ENCODE data around the gene HAPLN3.

Gene HAPLN3

DNA sequence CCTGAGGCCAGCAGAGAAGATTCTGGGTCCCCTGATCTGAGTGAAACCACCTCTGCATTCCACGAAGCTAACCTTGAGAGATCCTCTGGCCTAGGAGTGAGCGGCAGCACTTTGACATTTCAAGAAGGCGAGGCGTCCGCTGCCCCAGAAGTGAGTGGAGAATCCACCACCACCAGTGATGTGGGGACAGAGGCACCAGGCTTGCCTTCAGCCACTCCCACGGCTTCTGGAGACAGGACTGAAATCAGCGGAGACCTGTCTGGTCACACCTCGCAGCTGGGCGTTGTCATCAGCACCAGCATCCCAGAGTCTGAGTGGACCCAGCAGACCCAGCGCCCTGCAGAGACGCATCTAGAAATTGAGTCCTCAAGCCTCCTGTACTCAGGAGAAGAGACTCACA is 36.4 kb downstream of the HAPLN3 start:
- no peak for DNase-seq

DNA sequence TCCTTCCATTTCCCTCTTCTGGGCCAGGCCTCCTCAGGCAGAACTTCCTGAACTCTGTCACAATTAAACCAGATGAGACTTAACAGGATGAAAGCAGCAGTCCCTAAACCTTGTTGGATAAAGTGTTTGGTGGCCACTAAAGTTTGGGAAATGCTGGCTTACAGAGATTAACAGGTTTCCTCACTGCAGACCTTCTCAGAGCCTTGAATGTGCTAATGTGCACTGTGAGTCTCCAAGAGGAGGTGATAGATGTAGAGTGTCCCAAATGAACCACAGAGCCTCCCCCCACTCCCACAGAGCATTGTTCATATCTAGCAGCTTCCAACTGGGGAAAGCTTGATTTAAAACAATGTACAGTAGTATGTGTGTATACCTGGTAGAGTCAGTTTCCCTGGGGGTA is 42.9 kb downstream of the HAPLN3 start:
- DNase-seq: no peak

DNA sequence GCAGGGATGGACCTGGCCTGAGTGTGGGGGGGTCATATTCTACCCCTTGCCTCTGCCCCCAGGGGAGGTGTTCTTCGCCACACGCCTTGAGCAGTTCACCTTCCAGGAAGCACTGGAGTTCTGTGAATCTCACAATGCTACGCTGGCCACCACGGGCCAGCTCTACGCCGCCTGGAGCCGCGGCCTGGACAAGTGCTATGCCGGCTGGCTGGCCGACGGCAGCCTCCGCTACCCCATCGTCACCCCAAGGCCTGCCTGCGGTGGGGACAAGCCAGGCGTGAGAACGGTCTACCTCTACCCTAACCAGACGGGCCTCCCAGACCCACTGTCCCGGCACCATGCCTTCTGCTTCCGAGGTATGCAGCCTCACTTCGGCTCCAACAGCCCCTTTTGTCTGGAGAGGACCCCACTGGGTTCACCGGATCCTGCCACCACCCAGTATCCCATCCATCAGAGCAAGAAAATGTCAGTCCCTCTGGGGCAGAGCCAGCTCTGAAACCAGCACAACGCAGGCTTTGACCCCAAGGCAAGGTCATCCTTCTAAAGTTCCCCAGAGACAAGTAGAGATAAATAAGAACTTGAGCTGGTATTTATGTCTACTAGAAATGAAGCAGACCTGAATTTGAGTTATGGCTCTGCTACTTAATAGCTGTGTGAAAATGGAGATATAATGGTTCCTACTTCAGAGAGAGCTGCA is 45.8 kb downstream of the HAPLN3 start:
- DNase-seq: no peak

DNA sequence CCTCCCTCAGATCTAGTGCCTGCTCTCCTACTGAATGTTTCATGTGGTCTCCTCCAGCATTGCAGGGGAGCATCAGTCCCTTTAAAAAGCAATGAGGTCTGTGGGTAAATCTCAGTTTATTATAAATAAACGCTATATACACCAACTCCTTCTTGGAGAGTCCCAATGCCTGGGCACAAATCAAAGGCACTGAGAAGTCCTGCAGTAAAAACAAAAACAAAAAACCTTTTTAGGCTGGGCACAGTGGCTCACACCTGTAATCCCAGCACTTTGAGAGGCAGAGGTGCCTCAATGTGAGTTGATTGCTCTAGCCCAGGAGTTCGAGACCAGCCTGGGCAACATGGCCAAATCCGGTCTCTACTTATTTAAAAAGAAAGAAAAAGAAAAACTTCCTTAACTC is 47.1 kb downstream of the HAPLN3 start:
- no peak for DNase-seq

DNA sequence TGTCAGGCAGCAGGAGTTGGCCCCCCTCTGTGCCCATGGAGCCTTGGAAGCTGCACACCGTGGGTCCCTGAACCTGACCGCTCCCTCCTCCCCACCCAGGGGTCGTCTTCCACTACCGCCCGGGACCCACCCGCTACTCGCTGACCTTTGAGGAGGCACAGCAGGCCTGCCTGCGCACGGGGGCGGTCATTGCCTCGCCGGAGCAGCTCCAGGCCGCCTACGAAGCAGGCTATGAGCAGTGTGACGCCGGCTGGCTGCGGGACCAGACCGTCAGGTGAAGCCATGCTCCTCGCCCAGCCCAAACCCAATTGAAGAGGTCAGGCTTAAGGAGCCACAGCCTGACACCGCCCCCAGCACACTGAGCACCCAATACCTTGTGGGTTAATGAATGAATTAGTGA is 48.2 kb downstream of the HAPLN3 start:
- DNase-seq: no peak

DNA sequence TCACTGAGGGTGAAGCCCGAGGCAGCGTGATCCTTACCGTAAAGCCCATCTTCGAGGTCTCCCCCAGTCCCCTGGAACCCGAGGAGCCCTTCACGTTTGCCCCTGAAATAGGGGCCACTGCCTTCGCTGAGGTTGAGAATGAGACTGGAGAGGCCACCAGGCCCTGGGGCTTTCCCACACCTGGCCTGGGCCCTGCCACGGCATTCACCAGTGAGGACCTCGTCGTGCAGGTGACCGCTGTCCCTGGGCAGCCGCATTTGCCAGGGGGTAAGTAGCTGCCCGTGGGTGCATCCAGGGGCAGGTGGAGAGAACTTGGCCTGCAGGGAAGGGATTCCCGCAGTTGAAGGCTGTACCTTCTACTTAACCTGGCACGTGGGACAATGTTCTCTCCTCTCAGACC is 49.7 kb downstream of the HAPLN3 start:
- no peak for DNase-seq

DNA sequence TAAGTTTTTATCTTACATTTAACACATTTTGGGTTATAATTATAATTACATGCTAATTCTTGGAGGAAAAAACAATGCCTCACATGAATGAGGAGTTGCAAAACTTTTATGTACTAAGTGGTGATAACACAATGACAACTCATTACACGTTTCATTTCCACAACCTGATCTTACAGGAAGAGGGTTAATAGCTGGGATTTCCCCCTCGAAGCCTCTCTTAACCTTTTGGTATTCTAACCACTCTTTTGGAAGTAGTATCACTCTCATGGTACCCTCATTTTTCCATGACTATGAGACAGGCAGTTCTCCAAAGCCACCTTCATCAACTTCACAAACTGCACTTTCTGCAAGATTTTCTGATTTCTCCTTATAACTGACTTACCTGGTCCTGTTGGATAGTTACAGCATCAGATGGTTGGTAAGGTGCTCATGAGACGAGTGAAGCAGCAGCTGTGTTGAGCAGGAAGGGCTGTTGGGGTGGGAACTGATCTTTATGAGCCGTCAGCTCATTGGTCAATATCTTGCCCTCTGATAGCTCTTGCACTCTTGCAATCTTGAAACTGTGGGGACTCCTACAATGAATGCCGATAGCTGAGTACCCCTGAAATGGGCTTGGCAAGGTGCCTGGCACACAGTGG is 50.5 kb downstream of the HAPLN3 start:
- DNase-seq: no peak

DNA sequence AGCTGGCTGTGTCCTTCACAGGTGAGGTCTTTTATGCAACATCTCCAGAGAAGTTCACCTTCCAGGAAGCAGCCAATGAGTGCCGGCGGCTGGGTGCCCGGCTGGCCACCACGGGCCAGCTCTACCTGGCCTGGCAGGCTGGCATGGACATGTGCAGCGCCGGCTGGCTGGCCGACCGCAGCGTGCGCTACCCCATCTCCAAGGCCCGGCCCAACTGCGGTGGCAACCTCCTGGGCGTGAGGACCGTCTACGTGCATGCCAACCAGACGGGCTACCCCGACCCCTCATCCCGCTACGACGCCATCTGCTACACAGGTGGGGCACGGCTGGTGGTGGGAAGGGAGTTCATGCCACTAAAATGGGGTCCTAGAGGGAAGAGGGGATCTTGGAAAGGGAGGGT is 52.0 kb downstream of the HAPLN3 start:
- DNase-seq: no peak

DNA sequence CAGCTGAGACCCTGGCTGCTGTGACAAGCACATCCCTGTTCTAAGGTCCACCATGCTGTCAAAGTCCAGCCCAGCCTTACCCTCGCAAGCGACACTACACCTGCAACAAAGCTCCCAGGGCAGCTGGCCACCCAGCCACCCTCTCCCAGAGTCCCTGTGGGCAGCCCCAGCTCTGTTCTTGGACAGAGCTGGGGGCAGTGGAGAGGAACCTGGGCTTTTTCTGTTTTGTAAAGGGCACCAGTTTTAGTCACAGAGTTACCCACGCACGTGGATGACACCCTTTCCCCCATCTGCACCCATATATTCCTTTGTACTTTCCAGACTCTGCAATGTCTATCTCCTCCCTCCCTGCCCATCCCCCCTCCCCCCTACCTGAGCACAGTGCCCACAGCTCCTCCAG is 53.2 kb downstream of the HAPLN3 start:
- DNase-seq: no peak

DNA sequence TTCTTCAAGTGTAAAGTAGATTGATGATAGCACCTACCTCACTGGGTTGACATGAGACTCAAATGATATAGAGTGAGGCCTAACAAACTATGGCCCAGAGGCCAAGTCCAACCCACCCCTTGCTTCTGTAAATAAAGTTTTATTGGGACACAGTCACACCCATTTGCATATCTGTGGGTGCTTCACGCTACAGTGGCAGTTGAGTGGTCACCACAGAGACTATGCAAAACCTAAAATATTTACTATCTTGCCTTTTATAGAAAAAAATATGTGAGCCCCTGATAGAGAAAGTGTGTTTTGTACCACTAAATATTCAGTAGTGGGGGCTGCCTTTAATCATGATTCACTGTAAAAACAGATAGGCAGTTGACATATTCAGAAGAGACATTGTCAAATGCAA is 54.1 kb downstream of the HAPLN3 start:
- no peak for DNase-seq

DNA sequence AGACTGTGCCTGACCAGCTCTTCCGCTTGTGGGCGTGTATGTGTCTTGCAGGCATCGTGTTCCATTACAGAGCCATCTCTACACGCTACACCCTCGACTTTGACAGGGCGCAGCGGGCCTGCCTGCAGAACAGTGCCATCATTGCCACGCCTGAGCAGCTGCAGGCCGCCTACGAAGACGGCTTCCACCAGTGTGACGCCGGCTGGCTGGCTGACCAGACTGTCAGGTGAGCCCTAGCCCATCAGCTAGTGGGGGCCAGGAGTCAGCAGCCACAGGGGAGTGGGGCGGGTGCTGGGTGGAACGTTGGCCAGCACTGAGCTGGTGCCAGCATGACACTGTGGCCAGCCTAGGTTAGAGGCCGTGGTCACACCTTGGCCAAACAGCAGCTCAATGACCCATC is 55.4 kb downstream of the HAPLN3 start:
- no peak for DNase-seq

DNA sequence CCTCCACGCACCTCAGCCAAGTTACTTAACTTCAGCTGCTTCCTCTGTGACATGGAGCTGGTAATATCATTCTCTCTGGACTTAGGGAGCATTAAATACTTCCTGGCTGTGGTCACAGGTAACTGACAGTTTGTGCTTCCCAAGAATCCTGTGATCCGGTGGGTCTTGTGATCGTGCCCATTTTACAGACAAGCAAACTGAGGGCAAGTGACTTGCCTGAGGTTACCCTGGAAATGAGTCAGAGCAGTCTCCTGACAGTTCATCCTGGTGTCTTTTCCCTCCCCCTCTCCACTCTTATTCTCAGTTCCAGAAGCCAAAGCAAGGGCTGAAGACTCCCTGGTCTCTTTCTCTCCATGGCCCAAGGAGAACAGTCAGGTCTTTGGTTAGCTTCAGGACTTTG is 56.2 kb downstream of the HAPLN3 start:
- no peak for DNase-seq

DNA sequence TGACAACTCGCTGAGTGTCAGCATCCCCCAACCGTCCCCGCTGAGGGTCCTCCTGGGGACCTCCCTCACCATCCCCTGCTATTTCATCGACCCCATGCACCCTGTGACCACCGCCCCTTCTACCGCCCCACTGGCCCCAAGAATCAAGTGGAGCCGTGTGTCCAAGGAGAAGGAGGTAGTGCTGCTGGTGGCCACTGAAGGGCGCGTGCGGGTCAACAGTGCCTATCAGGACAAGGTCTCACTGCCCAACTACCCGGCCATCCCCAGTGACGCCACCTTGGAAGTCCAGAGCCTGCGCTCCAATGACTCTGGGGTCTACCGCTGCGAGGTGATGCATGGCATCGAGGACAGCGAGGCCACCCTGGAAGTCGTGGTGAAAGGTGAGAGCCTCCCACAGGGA is 56.7 kb downstream of the HAPLN3 start:
- DNase-seq: no peak

DNA sequence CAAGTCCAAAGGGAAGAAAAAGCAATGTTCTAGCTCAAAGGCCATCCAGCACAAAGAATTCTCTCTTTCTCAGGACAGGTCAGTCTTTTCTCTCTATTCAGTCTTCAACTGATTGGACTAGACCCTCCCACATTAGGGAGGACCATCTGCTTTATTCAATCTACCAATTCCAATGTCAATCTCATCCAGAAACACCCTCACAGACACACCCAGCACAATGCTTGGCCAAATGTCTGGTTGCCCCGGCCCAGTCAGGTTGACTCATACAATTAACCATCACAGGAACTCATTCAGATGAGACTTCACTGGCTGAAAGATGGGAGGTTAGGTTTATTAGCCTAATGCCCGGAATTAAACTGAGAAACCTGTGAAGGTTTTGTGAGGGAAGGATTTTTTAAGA is 59.7 kb downstream of the HAPLN3 start:
- DNase-seq: no peak

DNA sequence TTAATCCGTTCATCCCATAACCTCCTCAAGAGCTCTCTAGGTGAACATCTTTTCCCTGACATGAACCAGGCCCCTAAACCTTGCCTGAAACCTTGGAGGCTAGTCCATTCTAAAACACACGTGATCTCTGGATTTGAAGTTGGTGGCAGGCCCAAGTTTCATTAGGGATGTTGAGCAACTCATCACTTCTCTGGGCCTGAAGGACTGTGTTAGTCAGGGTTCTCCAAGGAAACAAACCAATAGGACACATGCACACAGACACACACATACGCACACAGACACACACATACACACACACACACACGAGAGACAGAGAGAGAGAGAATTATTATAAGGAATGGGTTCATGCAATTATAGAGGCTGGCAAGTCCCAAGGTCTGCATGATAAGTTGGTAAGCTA is 60.2 kb downstream of the HAPLN3 start:
- DNase-seq: no peak

DNA sequence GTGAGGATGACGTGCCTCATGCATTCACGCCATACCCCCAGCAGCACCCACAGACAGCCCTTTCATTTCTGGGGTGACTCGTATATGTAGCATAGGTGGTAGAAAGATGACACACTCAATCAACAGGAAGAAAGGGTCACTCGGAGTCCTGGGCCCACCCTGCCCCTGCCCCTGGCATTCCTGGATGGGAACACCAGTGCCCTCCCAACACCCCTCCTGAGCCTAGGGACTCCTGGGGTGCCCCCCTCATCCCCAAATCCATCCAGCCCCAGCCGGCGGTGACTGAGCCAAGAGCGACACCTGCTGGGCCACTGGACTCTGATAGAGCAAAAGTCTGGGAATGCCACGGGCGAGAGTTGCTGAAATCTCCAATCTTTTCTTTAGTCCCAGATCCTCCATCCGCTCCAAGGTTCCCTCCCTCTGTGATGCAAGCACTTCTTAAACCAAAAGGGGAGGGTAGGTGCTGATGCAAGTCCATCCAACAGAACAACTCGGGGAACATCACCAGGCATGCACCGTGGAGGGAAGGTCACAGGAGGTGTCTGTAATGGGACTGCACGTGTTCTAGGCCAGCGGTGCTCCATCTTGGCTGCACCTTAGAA is 61.0 kb downstream of the HAPLN3 start:
- DNase-seq: peak in 1 of 2 donors; percentile 28

DNA sequence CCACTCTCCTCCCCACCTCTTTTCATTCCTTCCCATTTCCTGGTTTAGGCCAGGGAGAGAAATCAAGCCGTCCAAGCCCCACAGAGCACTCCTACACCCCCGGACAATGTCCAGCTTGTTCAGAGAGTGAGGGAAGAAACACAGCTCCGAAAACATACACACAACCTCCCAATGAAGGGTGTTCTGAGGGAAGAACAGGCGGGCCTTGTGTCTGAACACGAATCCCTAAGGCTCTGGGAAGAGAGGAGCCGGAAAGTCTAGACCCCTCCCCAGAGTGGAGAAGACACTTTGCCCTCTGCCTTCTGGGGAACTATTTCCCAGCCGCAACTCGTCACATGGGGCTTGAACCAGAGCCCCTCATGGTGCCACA is 61.6 kb downstream of the HAPLN3 start:
- DNase-seq: no peak

DNA sequence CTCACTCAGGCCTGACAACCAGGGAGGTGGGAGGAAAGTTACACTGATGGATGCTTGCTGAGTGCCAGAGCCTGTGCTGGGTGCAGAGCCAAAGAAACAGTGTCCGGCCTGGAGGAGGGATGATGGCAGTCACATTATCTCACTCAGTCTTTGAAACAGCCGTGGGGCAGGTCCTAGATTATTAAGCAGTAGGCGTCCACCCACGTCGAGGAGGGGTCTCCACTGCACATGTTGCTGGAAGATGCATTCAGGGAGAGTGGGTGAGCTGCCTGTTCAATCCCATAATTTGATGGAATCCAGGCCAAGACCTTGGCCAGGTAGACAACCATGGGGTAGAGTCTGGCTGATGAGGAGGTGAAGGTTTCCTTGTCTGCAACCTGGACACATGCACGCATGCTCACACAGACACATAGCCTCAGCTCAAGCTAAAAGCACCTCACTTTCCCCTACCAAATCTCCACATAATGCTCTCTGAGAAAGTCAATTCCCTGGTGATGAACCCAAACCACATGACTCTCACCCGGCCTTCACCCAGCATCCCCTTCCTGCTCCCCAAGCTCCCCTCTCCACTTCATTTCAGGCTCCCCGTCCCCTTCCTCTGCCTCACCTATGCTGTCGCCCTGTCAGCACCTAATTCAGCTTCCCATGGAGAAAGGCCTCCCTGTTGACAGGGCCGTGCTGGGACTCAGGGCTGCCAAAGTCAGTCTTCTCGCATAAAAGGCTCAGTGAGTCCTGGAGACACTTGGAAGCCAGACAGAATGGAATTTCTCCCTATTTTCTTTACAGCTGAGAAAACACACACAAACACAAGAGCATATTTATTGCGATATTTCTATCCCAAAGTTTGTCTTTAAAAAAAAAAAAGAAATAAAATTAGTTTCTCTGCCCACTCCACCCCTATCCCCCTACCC is 62.3 kb downstream of the HAPLN3 start:
- no peak for DNase-seq

DNA sequence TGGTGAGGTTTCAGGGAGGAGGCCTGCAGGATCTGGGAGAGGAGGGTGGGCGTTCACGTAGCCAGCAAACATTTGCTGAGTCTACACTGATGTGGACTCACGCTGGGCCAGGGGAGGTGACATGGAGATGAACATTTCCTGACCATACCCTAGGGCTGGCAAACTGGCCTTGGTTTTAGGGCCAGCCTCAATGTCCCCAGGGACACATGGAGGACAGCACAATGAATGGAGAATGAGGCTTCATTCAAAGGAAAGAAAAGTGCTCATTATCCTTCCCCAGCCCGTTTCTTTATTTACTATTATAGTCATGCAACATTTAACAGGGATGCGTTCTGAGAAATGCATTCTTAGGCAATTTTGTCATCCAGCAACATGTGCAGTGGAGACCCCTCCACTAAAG is 65.3 kb downstream of the HAPLN3 start:
- no peak for DNase-seq

DNA sequence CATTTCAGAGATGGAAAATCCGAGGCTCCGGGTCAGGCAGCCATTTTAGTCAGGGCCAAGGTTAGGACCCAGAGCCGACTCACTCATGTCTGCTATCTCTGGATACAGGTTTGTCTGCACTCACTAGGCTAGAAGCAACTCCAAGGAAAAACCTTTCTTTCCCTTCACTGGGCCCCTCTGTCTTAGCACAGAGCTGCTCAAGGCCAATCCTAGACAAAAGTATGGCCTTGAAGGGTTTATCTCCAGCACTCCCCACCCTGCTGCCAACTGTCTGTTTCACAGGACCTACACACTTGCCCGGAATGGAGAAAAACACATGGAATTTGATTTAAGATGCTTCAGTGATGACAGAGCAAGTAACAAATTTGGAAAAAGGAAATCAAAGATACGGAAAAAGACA is 66.6 kb downstream of the HAPLN3 start:
- DNase-seq: no peak
